Measurements from ENCODE around the gene BST2. TPM values are rescaled to one million over a fixed set of nuclear protein-coding genes. Genes with fewer than 3 reads are reported as not detected.
"Not testable (repeated sequence)": the region's sequence is repeated elsewhere in the genome, so short reads cannot be mapped to it uniquely, and the experiment has no call there.

The BST2 gene
- total RNA-seq, 2 donors from 2014 or later: 36.7 to 38.1 TPM

DNA sequence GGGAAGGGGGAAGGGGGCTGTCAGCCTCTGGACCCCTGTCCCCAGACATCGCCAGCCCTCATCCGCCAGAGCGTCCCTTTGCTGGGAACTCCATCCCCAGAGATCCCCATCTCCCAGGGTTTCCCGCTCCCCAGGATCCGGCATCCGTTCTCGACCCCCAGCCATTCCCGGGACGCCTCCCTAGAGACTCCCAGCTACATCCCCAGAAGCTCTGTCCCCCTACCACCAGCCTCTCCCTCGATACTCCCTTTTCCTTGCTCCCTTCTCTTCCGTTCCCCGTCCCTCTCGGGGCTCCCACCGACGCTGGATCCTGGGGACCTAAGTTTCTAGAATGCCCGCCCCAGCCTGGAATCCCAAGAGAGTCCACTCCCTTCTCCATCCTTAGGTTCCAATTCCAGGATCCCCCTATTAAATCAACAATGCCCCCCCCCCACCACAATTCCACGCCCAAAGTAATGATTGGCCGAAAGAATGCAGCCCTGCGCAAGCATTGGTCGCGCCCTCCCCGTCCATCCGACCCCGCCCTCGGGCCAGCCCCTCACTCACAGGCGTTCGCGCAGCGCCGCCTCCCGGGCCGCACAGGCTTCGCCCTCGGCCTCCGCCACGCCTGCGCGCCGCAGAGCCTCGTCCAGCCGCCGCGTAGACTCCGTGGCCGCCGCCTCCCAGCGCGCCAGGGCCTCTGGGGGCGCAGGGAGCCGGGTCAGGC lies 14.6 kb downstream of the BST2 start:
- peak; percentile 81 to 85 (median 81) for DNase-seq
- Mint-ChIP-seq H3K4me1 (peaks cover 12% of the 10 kb centered on the region), H3K27ac (peak overlapping the region; percentile 32), H3K36me3 (ENCODE audit: low read depth) (no peaks in the 10 kb centered on the region), H3K27me3 (no peaks in the 10 kb centered on the region), H3K4me3 (peak overlapping the region; percentile 97)
- no peaks in the 10 kb centered on the region for H3K9me3 ChIP-seq (ENCODE audit: control insufficient read depth, low read length, poor library complexity, severe bottlenecking)
- peak; percentile 100 for ATAC-seq

DNA sequence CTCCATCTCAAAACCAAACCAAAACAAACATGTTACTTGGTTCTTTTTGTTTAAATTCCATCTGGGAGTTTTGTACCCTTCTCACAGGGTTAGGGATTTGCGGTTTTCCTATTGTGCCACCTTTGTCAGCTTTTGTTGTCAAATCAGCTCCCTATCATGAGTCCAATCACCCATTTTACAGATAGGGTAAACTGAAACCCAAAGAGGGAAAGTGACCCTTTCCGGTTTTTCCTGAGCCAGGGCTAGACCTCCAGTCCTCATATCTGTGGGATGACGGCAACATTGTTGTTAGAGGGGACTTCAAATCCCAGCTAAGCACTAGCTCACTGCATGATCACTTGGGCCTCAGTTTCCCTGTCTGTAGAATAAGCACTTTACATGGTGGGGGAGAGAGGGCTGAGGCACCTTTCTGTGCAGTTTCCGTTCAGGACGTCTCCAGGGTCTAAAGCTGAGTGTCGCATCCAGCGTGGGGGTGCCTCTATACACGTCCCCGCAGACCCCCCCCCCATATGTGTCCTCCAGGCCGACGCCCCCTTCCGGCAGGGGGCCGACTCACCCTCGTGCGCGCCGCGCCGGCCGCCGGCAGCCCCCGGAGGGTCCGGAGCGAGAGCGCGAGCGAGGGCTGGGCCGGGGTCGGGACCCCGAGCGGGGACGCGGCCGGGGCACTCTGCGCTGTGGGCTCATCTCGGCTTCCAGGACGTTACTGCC lies 15.3 kb downstream of the BST2 start:
- Mint-ChIP-seq H3K36me3 (ENCODE audit: low read depth) (no peaks in the 10 kb centered on the region), H3K27ac (no peak overlapping the region)

DNA sequence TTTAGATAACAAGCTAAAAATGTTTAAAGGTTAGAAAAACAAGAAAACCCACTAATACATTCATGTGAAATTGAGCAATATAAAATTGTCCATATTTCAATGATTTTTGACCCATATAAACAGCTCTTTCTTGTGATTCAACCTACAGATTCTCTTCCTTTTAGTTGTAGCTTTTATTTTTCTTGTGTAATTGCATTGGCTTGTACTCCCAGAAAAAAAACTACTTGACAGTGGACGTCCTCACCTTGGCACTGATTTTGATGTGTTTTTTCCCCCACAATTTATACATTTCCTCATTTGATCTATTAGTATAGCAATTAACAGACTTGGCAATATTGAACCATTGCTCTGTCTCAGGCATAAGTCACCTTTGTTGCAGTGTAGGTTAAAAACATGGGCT lies 16.1 kb downstream of the BST2 start:
- Mint-ChIP-seq H3K4me3 (no peak overlapping the region), H3K4me1 (peaks cover 7% of the 10 kb centered on the region), H3K36me3 (ENCODE audit: low read depth) (no peaks in the 10 kb centered on the region), H3K27ac (no peak overlapping the region), H3K27me3 (no peaks in the 10 kb centered on the region)
- ATAC-seq (no peak), DNase-seq (no peak)
- no peaks in the 10 kb centered on the region for H3K9me3 ChIP-seq (ENCODE audit: control insufficient read depth, low read length, poor library complexity, severe bottlenecking)

More for the DNA sequence above, 15.3 kb downstream of the BST2 start:
- H3K4me3 Mint-ChIP-seq: peak overlapping the region; percentile 97
- peaks cover 9% of the 10 kb centered on the region for H3K4me1 Mint-ChIP-seq
- no peaks in the 10 kb centered on the region for H3K27me3 Mint-ChIP-seq
- H3K9me3 ChIP-seq (ENCODE audit: control insufficient read depth, low read length, poor library complexity, severe bottlenecking): no peaks in the 10 kb centered on the region
- no peak for ATAC-seq
- no peak for DNase-seq

DNA sequence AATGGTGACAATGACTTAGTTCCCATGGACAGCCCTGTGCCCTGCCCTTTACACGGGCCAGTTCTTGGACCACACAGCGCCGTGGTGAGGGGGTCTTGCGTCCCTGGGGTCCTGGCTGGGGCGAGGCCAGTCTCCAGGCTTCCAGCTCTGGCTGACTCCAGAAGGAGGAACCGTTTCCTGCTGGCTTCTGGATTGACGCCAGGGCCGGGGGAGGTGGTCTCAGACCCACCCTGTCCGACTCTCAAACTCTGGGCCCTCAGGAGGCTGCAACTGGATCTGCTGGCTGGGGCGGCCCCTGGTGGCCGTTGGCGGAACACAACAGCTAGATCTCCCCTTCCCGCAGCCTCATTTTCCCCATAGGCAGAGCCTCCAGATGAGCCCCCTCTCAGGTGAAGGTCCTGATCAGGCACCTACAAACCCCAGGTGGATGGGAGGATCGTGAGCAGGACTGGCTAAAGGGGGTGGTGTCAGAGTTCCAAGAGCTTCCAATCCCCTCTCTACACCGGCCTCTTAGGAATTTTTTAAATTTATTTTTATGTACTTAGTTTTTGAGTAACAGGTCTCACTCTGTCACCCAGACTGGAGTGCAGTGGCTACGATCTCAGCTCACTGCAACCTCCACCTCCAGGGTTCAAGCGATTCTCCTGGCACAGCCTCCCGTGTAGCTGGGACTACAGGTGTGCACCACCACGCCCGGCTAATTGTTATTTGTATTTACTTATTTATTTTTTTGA lies 19.4 kb downstream of the BST2 start:
- H3K4me1 Mint-ChIP-seq: peaks cover 3% of the 10 kb centered on the region
- ATAC-seq (peak; percentile 38), DNase-seq (peak; percentile 43 to 46 (median 46))
- peak overlapping the region; percentile 9 for H3K27ac Mint-ChIP-seq
- H3K36me3 Mint-ChIP-seq (ENCODE audit: low read depth): no peaks in the 10 kb centered on the region
- peak overlapping the region; percentile 45 for H3K4me3 Mint-ChIP-seq
- no peaks in the 10 kb centered on the region for H3K9me3 ChIP-seq (ENCODE audit: control insufficient read depth, low read length, poor library complexity, severe bottlenecking)
- H3K27me3 Mint-ChIP-seq: no peaks in the 10 kb centered on the region

DNA sequence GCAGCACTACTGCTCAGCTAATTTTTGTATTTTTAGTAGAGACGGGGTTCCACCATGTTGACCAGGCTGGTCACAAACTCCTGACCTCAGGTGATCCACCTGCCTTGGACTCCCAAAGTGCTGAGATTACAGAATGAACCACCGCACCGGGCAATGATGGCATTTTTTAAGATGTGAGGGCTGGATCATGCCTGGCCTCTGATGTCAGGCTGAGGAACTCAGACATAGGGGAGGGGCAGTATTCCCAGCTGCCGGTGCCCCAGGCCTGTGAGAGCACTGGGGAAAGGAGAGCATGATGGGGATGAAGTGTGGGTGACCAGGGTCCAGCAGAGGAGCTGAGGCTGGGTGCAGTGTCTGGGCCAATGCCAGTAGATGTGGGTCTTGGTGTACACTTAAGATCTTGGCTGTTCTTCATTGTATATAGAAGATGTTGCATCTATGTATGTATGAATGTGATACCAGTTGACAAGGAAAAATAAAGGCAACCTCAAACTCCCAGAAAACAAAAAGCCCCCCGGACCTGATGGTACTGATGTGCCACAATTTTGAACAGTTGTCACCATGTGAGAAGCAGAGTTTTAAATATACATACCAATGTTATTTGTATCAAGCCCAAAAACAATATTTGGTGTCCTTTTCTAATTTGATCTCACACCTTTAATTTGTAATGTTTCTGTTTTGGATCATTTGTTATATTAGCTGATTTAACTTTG lies 24.8 kb downstream of the BST2 start:
- no peak for ATAC-seq
- no peaks in the 10 kb centered on the region for H3K9me3 ChIP-seq (ENCODE audit: control insufficient read depth, low read length, poor library complexity, severe bottlenecking)
- H3K4me1 Mint-ChIP-seq: peaks cover 3% of the 10 kb centered on the region
- no peak overlapping the region for H3K27ac Mint-ChIP-seq
- no peak for DNase-seq
- H3K36me3 Mint-ChIP-seq (ENCODE audit: low read depth): peaks cover 3% of the 10 kb centered on the region
- peak overlapping the region; percentile 0 for H3K4me3 Mint-ChIP-seq
- H3K27me3 Mint-ChIP-seq: peaks cover 12% of the 10 kb centered on the region

DNA sequence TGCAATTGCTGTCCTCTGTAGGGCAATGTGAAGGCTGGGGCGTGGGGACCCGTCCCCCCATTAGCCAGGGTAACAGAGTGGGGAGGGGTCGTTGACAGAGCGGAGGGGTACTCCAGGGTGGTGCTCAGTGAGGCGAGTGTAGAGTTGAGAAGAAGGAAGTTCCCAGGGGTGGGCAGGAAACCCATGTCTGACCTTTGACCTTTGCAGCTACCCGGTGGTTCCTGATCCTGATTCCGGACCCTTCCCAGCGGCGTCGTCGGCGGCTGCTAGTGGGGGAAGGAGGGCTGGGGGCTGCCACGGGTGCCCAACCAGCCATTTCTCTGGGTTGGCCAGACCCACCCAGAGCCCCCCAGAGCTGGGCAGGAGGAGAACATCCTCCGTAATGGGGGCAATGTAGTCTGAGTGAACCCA lies 26.2 kb downstream of the BST2 start:
- no peak for DNase-seq
- Mint-ChIP-seq H3K4me3 (no peak overlapping the region), H3K27ac (no peak overlapping the region), H3K36me3 (ENCODE audit: low read depth) (peaks cover 3% of the 10 kb centered on the region), H3K27me3 (peaks cover 12% of the 10 kb centered on the region), H3K4me1 (peaks cover 3% of the 10 kb centered on the region)
- no peaks in the 10 kb centered on the region for H3K9me3 ChIP-seq (ENCODE audit: control insufficient read depth, low read length, poor library complexity, severe bottlenecking)
- ATAC-seq: no peak

DNA sequence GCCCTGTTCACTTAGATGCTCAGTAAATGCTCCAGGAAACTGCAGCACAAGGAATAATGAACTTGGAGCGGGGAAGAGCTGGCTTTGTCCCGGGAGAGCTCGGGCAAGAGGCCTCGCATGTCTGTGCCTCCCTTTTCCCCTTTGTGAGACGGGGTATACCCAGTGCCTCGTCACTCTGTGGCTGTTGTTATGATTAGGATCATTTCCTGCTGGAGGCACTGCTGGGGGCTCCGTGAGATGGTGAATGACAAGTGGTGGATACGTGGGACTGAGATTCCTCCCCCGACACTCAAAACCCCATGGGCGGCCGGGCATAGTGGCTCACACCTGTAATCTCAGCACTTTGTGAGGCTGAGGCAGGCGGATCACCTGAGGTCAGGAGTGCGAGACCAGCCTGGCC lies 27.2 kb downstream of the BST2 start:
- ATAC-seq: no peak
- H3K4me3 Mint-ChIP-seq: no peak overlapping the region
- H3K27me3 Mint-ChIP-seq: peaks cover 12% of the 10 kb centered on the region

DNA sequence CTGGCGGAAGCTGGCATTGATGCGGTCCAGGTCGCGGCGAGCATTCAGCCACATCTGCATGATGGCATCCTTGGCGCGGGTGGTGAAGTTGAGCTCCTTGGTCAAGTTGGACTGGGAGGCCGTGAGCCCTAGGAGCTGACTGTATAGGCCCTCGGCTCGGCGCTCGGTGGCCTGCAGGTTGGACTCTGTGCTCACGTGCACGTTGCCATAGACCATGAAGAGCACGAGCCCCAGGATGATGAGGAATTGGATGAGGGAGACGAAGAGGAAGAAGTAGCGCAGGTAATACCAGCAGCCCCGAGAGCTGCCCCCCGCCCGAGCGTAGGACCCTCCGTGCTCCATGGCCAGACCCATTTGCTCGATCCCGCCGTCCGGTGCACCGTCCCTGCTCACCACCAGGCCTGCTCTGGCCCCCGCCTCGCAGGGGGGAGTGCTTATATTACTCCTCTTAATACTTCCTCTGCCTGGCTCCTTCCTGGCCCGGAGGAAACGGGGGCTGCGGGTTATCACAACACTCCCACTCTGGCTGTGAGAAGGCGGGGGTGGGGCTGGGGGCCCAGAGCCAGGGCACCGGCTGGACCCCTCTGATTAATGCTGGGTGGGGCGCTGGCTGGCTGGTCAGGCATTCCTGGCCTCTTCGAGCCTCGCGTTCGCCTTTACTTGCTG lies 28.4 kb downstream of the BST2 start, which contains the start of gene PLVAP:
Gene PLVAP, minus strand, starts transcription at position 408 of the 666 bp plus-strand sequence. Its CDS starts 54 bp downstream, at position 354.
- DNase-seq (no peak), ATAC-seq (no peak)
- no peak within 1 kb of the TSS for H3K27ac Mint-ChIP-seq
- H3K27me3 Mint-ChIP-seq: peaks cover 12% of the 10 kb centered on the region
- H3K4me3 Mint-ChIP-seq: no peak within 1 kb of the TSS
- H3K9me3 ChIP-seq (ENCODE audit: control insufficient read depth, low read length, poor library complexity, severe bottlenecking): no peaks in the 10 kb centered on the region
- peaks cover 3% of the 10 kb centered on the region for H3K4me1 Mint-ChIP-seq
- peaks cover 3% of the 10 kb centered on the region for H3K36me3 Mint-ChIP-seq (ENCODE audit: low read depth)

More for the DNA sequence above, 27.2 kb downstream of the BST2 start:
- Mint-ChIP-seq H3K27ac (no peak overlapping the region), H3K36me3 (ENCODE audit: low read depth) (peaks cover 3% of the 10 kb centered on the region), H3K4me1 (peaks cover 3% of the 10 kb centered on the region)
- no peak for DNase-seq
- H3K9me3 ChIP-seq (ENCODE audit: control insufficient read depth, low read length, poor library complexity, severe bottlenecking): no peaks in the 10 kb centered on the region

DNA sequence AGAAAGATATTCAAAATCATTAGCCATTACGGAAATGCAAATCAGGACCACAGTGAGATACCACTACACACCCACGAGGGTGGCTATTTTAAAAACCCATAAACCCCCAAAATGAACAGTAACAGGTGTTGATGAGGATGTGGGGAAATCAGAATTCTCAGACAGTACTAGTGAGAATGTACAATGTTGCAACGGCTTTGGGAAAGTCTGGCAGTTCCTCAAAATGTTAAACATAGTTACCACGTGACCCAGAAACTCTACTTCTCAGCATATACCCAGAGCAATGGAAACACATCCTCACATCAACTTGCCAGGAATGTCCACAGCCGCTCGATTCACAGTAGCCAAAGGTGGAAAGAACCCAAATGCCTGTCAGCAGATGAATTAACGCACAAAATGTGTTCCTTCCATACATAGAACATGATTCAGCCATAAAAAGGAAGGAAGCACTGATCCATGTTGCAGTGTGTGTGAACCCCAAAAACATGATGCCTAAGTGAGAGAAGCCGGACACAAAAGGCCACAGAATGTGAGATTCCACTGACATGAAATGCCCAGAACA lies 35.3 kb downstream of the BST2 start:
- DNase-seq (no peak), ATAC-seq (peak; percentile 39)
- Mint-ChIP-seq H3K27ac (no peak overlapping the region), H3K4me3 (peak overlapping the region; percentile 19), H3K36me3 (ENCODE audit: low read depth) (no peaks in the 10 kb centered on the region), H3K4me1 (peaks cover 6% of the 10 kb centered on the region), H3K27me3 (peaks cover 18% of the 10 kb centered on the region)
- H3K9me3 ChIP-seq (ENCODE audit: control insufficient read depth, low read length, poor library complexity, severe bottlenecking): no peaks in the 10 kb centered on the region

DNA sequence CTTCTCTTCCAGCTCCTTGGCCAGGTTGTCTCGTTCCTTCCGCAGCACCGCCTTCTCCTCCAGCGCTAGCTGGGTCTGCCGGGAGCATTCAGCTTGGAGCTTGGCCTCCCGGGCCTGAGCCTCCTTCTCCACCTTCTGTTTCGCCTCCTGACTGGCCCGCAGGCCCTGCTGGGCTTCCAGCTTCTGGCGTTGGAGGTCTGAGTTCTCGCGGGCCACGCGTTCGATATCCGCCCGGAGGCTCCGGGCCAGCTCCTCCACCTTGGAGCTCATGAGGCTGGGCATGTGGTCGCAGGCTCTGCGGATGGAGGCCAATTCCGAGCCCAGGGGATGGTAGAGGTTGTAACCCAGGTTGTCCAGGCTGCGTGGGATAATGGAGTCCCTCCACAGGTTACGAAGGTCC lies 40.1 kb downstream of the BST2 start:
- H3K4me3 Mint-ChIP-seq: no peak overlapping the region
- no peak overlapping the region for H3K27ac Mint-ChIP-seq
- DNase-seq (no peak), ATAC-seq (no peak)
- H3K4me1 Mint-ChIP-seq: peaks cover 6% of the 10 kb centered on the region
- H3K36me3 Mint-ChIP-seq (ENCODE audit: low read depth): peaks cover 7% of the 10 kb centered on the region
- peaks cover 16% of the 10 kb centered on the region for H3K27me3 Mint-ChIP-seq
- H3K9me3 ChIP-seq (ENCODE audit: control insufficient read depth, low read length, poor library complexity, severe bottlenecking): no peaks in the 10 kb centered on the region

DNA sequence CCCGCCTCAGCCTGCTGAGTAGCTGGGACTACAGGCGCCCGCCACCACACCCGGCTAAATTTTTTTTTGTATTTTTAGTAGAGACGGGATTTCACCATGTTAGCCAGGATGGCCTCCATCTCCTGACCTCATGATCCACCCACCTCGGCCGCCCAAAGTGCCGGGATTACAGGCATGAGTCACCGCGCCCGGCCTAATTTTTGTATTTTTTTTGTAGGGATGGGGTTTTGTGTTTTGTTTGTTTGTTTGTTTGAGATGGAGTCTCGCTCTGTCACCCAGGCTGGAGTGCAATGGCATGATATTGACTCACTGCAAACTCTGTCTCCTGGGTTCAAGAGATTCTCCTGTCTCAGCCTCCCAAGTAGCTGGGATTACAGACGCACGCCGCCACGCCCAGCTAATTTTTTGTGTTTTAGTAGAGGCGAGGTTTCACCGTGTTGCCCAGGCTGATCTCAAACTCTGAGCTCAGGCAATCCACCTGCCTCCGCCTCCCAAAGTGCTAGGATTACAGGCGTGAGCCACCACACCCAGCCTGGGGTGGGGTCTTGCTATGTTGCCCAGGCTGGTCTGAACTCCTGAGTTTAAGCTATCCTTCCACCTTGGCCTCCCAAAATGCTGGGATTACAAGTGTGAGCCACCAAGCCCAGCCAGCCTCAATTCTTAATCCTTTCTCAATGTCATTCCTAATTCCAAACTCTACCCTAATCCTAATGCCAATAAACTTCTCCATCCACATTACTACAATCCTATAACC lies 41.4 kb downstream of the BST2 start:
- H3K4me1 Mint-ChIP-seq; H3K27ac Mint-ChIP-seq; H3K9me3 ChIP-seq (ENCODE audit: control insufficient read depth, low read length, poor library complexity, severe bottlenecking); H3K4me3 Mint-ChIP-seq; DNase-seq; H3K36me3 Mint-ChIP-seq (ENCODE audit: low read depth); ATAC-seq: not testable (repeated sequence)
- peaks cover 12% of the 10 kb centered on the region for H3K27me3 Mint-ChIP-seq
